Measurements from ENCODE around the gene ZNF507. TPM values are rescaled to one million over a fixed set of nuclear protein-coding genes. Genes with fewer than 3 reads are reported as not detected.
"Not testable (repeated sequence)": the region's sequence is repeated elsewhere in the genome, so short reads cannot be mapped to it uniquely, and the experiment has no call there.

Gene ZNF507
- total RNA-seq, 1 donor from 2014 or later = 14.7 TPM

DNA sequence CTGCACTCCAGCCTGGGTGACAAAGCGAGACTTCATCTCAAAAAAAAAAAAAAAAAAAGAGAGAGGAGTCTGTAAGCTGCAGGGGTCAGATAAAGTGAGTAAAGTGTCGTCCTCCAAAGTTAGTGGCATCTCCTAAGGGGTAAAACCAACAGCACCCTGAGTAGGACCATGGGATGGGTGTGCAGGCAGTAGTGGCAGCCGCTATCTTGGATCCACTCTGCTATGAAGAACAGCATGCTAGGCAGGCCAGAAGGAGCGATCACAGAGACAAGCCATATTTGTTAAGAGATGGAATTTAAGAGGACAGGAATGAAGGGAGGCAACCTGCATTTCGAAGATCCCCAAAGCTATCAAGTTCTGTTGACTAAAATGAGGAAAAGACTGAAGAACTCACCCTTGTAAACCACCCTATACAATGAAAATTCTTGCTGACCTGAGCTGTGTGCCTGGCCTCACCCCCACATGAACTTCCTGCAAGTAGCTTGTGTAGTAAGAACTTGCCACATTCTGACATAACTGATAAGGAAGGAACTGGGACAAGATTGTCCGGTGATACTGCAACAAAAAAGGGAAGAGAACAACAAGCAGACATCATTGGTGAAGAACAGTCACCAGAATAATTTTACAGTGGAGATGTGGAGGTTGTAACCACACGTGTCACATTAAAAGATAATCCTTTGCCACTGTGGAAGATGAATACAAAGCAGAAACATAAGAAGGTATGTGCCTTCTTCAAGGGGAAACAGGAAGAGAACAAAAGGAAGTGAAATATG is 76.4 kb downstream of the ZNF507 start:
- Histone ChIP-seq H3K27me3 (ENCODE audit: insufficient read depth, low read length) (no peaks in the 10 kb centered on the region), H3K36me3 (ENCODE audit: insufficient read depth, low read length) (peaks cover 2% of the 10 kb centered on the region), H3K9ac (ENCODE audit: low read length) (no peak overlapping the region), H3K27ac (ENCODE audit: low read depth, low read length) (no peak overlapping the region), H3K79me2 (ENCODE audit: insufficient read depth, low read length) (no peaks in the 10 kb centered on the region), H4K20me1 (ENCODE audit: insufficient read depth, low read length) (peaks cover 3% of the 10 kb centered on the region), H3K4me3 (ENCODE audit: insufficient read depth, low read depth, low read length) (no peak overlapping the region), H3K4me1 (ENCODE audit: insufficient read depth, low read length) (no peaks in the 10 kb centered on the region), H3K9me3 (ENCODE audit: insufficient read depth, low read depth, low read length) (no peaks in the 10 kb centered on the region), H3K4me2 (ENCODE audit: low read length) (no peak overlapping the region), H2AFZ (ENCODE audit: low read depth, low read length) (no peak overlapping the region)
- no peaks in the 10 kb centered on the region for H3K27me3 Mint-ChIP-seq (ENCODE audit: low read depth, unreplicated experiment)
- DNase-seq (ENCODE audit: low read depth) = no peak
- H3K4me1 Mint-ChIP-seq (ENCODE audit: low read depth, unreplicated experiment) = peaks cover 6% of the 10 kb centered on the region
- no peak for FAIRE-seq
- peaks cover 16% of the 10 kb centered on the region for H3K36me3 Mint-ChIP-seq (ENCODE audit: low read depth, unreplicated experiment)
- H3K9me3 Mint-ChIP-seq (ENCODE audit: unreplicated experiment) = no peaks in the 10 kb centered on the region
- H3K4me3 Mint-ChIP-seq (ENCODE audit: unreplicated experiment) = no peak overlapping the region
- H3K27ac Mint-ChIP-seq (ENCODE audit: unreplicated experiment) = no peak overlapping the region
- TF ChIP-seq, protein P1, sequence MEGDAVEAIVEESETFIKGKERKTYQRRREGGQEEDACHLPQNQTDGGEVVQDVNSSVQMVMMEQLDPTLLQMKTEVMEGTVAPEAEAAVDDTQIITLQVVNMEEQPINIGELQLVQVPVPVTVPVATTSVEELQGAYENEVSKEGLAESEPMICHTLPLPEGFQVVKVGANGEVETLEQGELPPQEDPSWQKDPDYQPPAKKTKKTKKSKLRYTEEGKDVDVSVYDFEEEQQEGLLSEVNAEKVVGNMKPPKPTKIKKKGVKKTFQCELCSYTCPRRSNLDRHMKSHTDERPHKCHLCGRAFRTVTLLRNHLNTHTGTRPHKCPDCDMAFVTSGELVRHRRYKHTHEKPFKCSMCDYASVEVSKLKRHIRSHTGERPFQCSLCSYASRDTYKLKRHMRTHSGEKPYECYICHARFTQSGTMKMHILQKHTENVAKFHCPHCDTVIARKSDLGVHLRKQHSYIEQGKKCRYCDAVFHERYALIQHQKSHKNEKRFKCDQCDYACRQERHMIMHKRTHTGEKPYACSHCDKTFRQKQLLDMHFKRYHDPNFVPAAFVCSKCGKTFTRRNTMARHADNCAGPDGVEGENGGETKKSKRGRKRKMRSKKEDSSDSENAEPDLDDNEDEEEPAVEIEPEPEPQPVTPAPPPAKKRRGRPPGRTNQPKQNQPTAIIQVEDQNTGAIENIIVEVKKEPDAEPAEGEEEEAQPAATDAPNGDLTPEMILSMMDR (IDR thresholded peaks at IDR 0.05; ENCODE audit: insufficient read depth, low read depth, low read length) = no peak
- no peak for TF ChIP-seq EZH2 (IDR thresholded peaks at IDR 0.05; ENCODE audit: insufficient read depth, low read length)

GRCh38 chr19:32422435-32422834 is 77.0 kb downstream of the ZNF507 start:
- Histone ChIP-seq H2AFZ (ENCODE audit: low read depth, low read length) (no peak overlapping the region), H3K9ac (ENCODE audit: low read length) (no peak overlapping the region), H3K4me1 (ENCODE audit: insufficient read depth, low read length) (no peaks in the 10 kb centered on the region), H4K20me1 (ENCODE audit: insufficient read depth, low read length) (peaks cover 4% of the 10 kb centered on the region), H3K36me3 (ENCODE audit: insufficient read depth, low read length) (peaks cover 5% of the 10 kb centered on the region), H3K4me2 (ENCODE audit: low read length) (no peak overlapping the region), H3K27ac (ENCODE audit: low read depth, low read length) (no peak overlapping the region), H3K9me3 (ENCODE audit: insufficient read depth, low read depth, low read length) (no peaks in the 10 kb centered on the region), H3K79me2 (ENCODE audit: insufficient read depth, low read length) (no peaks in the 10 kb centered on the region), H3K27me3 (ENCODE audit: insufficient read depth, low read length) (no peaks in the 10 kb centered on the region), H3K4me3 (ENCODE audit: insufficient read depth, low read depth, low read length) (no peak overlapping the region)
- Mint-ChIP-seq H3K27ac (ENCODE audit: unreplicated experiment) (no peak overlapping the region), H3K36me3 (ENCODE audit: low read depth, unreplicated experiment) (peaks cover 16% of the 10 kb centered on the region), H3K4me1 (ENCODE audit: low read depth, unreplicated experiment) (peaks cover 6% of the 10 kb centered on the region), H3K9me3 (ENCODE audit: unreplicated experiment) (no peaks in the 10 kb centered on the region), H3K27me3 (ENCODE audit: low read depth, unreplicated experiment) (no peaks in the 10 kb centered on the region), H3K4me3 (ENCODE audit: unreplicated experiment) (no peak overlapping the region)
- no peak for FAIRE-seq
- DNase-seq (ENCODE audit: low read depth) = no peak
- TF ChIP-seq EZH2 (IDR thresholded peaks at IDR 0.05; ENCODE audit: insufficient read depth, low read length) = no peak
- TF ChIP-seq, protein P1 (IDR thresholded peaks at IDR 0.05; ENCODE audit: insufficient read depth, low read depth, low read length) = no peak

GRCh38 chr19:32423944-32424343 is 78.5 kb downstream of the ZNF507 start:
- not testable (repeated sequence) for H3K4me1 ChIP-seq (ENCODE audit: insufficient read depth, low read length); H3K9ac ChIP-seq (ENCODE audit: low read length); H3K4me1 Mint-ChIP-seq (ENCODE audit: low read depth, unreplicated experiment); FAIRE-seq; H3K4me3 ChIP-seq (ENCODE audit: insufficient read depth, low read depth, low read length); H3K4me3 Mint-ChIP-seq (ENCODE audit: unreplicated experiment); H3K27ac Mint-ChIP-seq (ENCODE audit: unreplicated experiment); H3K36me3 ChIP-seq (ENCODE audit: insufficient read depth, low read length); H3K9me3 Mint-ChIP-seq (ENCODE audit: unreplicated experiment); DNase-seq (ENCODE audit: low read depth); H4K20me1 ChIP-seq (ENCODE audit: insufficient read depth, low read length); H3K9me3 ChIP-seq (ENCODE audit: insufficient read depth, low read depth, low read length); H3K27me3 Mint-ChIP-seq (ENCODE audit: low read depth, unreplicated experiment); H3K79me2 ChIP-seq (ENCODE audit: insufficient read depth, low read length); H2AFZ ChIP-seq (ENCODE audit: low read depth, low read length); H3K27ac ChIP-seq (ENCODE audit: low read depth, low read length); H3K27me3 ChIP-seq (ENCODE audit: insufficient read depth, low read length); H3K4me2 ChIP-seq (ENCODE audit: low read length)
- peaks cover 13% of the 10 kb centered on the region for H3K36me3 Mint-ChIP-seq (ENCODE audit: low read depth, unreplicated experiment)

Measured in astrocyte (in vitro differentiated cells and primary cell).